Thyroid gland (tissue), 4 donors: ENCODE data around the gene LYVE1. TPM values are rescaled to one million over a fixed set of nuclear protein-coding genes. Genes with fewer than 3 reads are reported as not detected.

Experiments used
- DNase-seq, 2 donors: peaks; one replicate each; pipeline ENCODE4 v3.0.0-alpha.2; 2019
- H3K27ac ChIP-seq, 3 donors: fragments of 200-600 bp; sonication (generic); 1 replicate in 2 of 3; 2 replicates in 1 of 3; pipeline ENCODE4 v1.5.1; 2016 to 2019; ENCODE audit warnings: mild to moderate bottlenecking in 1 of 3, moderate library complexity in 1 of 3
- H3K27me3 ChIP-seq: fragments of 200-600 bp; sonication (generic); one replicate; pipeline ENCODE4 v1.5.1; 2019
- H3K36me3 ChIP-seq, 2 donors: fragments of 200-600 bp; sonication (generic); one replicate each; pipeline ENCODE4 v1.5.1; 2016 to 2019
- H3K4me1 ChIP-seq, 2 donors: fragments of 200-600 bp; sonication (generic); one replicate each; pipeline ENCODE4 v1.5.1; 2017 to 2019
- H3K4me3 ChIP-seq, 3 donors: fragments of 200-600 bp; sonication (generic); replicated peaks in 1 of 3; 1 replicate in 2 of 3; 2 replicates in 1 of 3; pipeline ENCODE4 v1.5.1; 2016; ENCODE audit warnings: mild to moderate bottlenecking in 1 of 3
- H3K9me3 ChIP-seq: fragments of 200-600 bp; sonication (generic); one replicate; pipeline ENCODE4 v1.5.1; 2017
- POLR2A ChIP-seq, 2 donors: fragments of 450-650 bp; IDR thresholded peaks; one replicate each; pipeline ENCODE4 v1.6.1; 2017; ENCODE audit warnings: antibody characterized with exemption in 2 of 2, mild to moderate bottlenecking in 2 of 2, moderate library complexity in 1 of 2
- WGBS, 2 donors: methylation state at CpG; one replicate each; pipeline ENCODE4 v1.1.5; 2017; 5-methylcytosine and 5-hydroxymethylcytosine counted together
- intact Hi-C: fragments of 100-400 bp; cut with DNase I; formaldehyde crosslinking; loops from one replicate; pipeline ENCODE4 v1.15.1; 2023
- total RNA-seq, 4 donors: library from RNA; depleted of rRNA; stranded (reverse); fragments of >200 nt; gene quantifications; one replicate each; pipeline ENCODE4 v1.2.3, GENCODE V29; 2016
- TF ChIP-seq, protein P1 (sequence below), 6 experiments: fragments of 200-600 bp in 3 of 6; fragments of 450-650 bp in 3 of 6; sonication (generic) in 3 of 6; IDR thresholded peaks; one replicate each; pipeline ENCODE4 v1.5.1; 2016 to 2019; ENCODE audit warnings: antibody characterized with exemption in 6 of 6, mild to moderate bottlenecking in 2 of 6, inconsistent platforms in 1 of 6, moderate library complexity in 1 of 6

Gene LYVE1
- total RNA-seq, 4 donors from 2014 or later, result 27.2 to 185 (median 73.5) TPM

GRCh38 chr11:10528121-10528520, 40.3 kb downstream of the LYVE1 start:
- Histone ChIP-seq H3K4me1 (no peaks in the 10 kb centered on the region), H3K9me3 (no peaks in the 10 kb centered on the region), H3K27ac (no peak overlapping the region), H3K4me3 (no peak overlapping the region), H3K27me3 (no peaks in the 10 kb centered on the region), H3K36me3 (peaks cover 6 to 20% of the 10 kb centered on the region in 2 donors)
- no peak for DNase-seq
- TF ChIP-seq, protein P1, sequence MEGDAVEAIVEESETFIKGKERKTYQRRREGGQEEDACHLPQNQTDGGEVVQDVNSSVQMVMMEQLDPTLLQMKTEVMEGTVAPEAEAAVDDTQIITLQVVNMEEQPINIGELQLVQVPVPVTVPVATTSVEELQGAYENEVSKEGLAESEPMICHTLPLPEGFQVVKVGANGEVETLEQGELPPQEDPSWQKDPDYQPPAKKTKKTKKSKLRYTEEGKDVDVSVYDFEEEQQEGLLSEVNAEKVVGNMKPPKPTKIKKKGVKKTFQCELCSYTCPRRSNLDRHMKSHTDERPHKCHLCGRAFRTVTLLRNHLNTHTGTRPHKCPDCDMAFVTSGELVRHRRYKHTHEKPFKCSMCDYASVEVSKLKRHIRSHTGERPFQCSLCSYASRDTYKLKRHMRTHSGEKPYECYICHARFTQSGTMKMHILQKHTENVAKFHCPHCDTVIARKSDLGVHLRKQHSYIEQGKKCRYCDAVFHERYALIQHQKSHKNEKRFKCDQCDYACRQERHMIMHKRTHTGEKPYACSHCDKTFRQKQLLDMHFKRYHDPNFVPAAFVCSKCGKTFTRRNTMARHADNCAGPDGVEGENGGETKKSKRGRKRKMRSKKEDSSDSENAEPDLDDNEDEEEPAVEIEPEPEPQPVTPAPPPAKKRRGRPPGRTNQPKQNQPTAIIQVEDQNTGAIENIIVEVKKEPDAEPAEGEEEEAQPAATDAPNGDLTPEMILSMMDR (IDR thresholded peaks at IDR 0.05), result no peak
- no peak for TF ChIP-seq POLR2A (IDR thresholded peaks at IDR 0.05)
- intact Hi-C loops, result no loop called here

- no peaks in the 10 kb centered on the region for H3K27me3 ChIP-seq
- H3K36me3 ChIP-seq, result peaks cover 6 to 20% of the 10 kb centered on the region in 2 donors
- no peak for TF ChIP-seq POLR2A (IDR thresholded peaks at IDR 0.05)
- TF ChIP-seq, protein P1 (IDR thresholded peaks at IDR 0.05), result no peak
- no peak for DNase-seq
- H3K4me1 ChIP-seq, result no peaks in the 10 kb centered on the region
- WGBS, 2 donors, result 79 to 87% methylated on average over 6 of the region's 6 CpGs
- intact Hi-C loops, result no loop called here
- no peak overlapping the region for H3K27ac ChIP-seq
- no peaks in the 10 kb centered on the region for H3K9me3 ChIP-seq
- no peak overlapping the region for H3K4me3 ChIP-seq
Measured at GRCh38 chr11:10526974-10527918, 41.2 kb downstream of the LYVE1 start.

DNA sequence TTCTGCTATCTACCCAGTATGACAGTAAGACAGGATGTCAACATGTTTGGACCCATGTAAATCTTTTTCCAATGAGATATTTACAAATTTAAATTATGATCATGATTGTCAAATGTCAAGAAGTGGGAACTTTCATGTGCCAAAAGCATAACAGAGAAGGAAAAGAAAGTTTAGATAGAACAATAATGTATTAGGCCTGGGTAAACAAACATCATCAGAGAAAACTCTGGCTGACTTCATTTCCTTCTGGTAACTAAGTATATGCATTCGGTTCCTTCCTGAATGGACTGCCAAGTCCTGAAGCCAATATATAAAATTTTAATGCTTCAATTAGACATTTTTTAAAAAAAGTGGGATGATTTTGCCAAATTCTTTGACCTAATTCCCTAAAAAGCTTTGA, 44.0 kb downstream of the LYVE1 start:
- no peak for DNase-seq
- intact Hi-C loops, result no loop called here
- Histone ChIP-seq H3K4me1 (no peaks in the 10 kb centered on the region), H3K27ac (no peak overlapping the region), H3K4me3 (no peak overlapping the region), H3K36me3 (peaks cover 6 to 21% of the 10 kb centered on the region in 2 donors), H3K9me3 (no peaks in the 10 kb centered on the region), H3K27me3 (no peaks in the 10 kb centered on the region)
- TF ChIP-seq, protein P1 (IDR thresholded peaks at IDR 0.05), result no peak
- TF ChIP-seq POLR2A (IDR thresholded peaks at IDR 0.05), result no peak
- WGBS, 2 donors, result 73 to 74% methylated on average over 1 of the region's 1 CpG

DNA sequence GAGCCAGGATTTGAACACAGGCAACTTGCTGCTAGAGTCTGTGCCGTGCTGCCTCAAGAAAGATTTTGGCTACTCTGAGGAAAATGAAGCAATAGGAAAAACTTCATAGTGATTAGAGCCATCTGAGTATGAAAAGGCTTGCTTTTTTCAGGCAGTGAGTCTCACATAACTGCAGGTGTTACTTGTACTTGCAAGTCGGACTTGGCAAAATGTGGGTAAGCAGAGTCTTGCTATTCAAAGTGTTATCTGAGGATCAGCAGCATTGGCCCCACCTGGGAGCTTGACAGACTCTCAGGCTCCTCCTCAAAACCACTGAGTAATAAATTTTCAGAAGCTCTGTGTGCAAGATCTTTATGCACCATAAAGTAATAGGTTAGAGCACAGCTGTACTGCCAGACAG, 45.5 kb downstream of the LYVE1 start:
- H3K27ac ChIP-seq, result no peak overlapping the region
- no peak for DNase-seq
- no peaks in the 10 kb centered on the region for H3K9me3 ChIP-seq
- H3K36me3 ChIP-seq, result peaks cover 6 to 13% of the 10 kb centered on the region in 2 donors
- H3K4me3 ChIP-seq, result no peak overlapping the region
- no peaks in the 10 kb centered on the region for H3K4me1 ChIP-seq
- TF ChIP-seq, protein P1 (IDR thresholded peaks at IDR 0.05), result no peak
- TF ChIP-seq POLR2A (IDR thresholded peaks at IDR 0.05), result no peak
- H3K27me3 ChIP-seq, result no peaks in the 10 kb centered on the region
- intact Hi-C loops, result no loop called here
- 82 to 93% methylated on average over 2 of the region's 2 CpGs for WGBS, 2 donors

DNA sequence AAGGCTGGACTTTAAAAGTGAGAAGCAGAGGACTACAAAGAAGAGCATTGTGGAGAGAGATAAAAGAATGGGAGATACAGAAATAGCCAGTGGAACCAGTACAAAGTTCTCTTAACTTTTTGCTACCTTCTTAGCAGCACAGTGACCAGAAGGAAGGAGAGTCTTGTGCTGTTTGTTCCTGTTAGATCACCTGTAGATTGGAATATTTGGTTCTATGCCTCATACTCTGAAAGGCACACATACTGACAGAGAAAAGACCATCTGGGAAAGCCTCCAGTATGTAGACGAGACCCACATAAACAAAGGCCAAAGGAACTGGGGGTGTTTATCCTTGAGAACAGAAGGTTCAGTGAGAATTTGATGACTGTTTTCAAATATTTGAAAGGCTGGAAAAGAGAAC, 46.2 kb downstream of the LYVE1 start:
- no peaks in the 10 kb centered on the region for H3K4me1 ChIP-seq
- TF ChIP-seq POLR2A (IDR thresholded peaks at IDR 0.05), result no peak
- TF ChIP-seq, protein P1 (IDR thresholded peaks at IDR 0.05), result no peak
- no peaks in the 10 kb centered on the region for H3K27me3 ChIP-seq
- no peak for DNase-seq
- no peak overlapping the region for H3K27ac ChIP-seq
- H3K9me3 ChIP-seq, result no peaks in the 10 kb centered on the region
- WGBS, 2 donors, result 89% methylated on average over 1 of the region's 1 CpG
- intact Hi-C loops, result no loop called here
- peaks cover 3 to 13% of the 10 kb centered on the region in 2 donors for H3K36me3 ChIP-seq
- H3K4me3 ChIP-seq, result no peak overlapping the region
